GM21390 (cell line): ENCODE data around the gene TMEM116.

Source experiments
- ATAC-seq: cut with Tn5 transposase; IDR thresholded peaks from one replicate; pipeline ENCODE4 v1.9.1; 2021; ENCODE audit not compliant: unreplicated experiment

Gene TMEM116

DNA sequence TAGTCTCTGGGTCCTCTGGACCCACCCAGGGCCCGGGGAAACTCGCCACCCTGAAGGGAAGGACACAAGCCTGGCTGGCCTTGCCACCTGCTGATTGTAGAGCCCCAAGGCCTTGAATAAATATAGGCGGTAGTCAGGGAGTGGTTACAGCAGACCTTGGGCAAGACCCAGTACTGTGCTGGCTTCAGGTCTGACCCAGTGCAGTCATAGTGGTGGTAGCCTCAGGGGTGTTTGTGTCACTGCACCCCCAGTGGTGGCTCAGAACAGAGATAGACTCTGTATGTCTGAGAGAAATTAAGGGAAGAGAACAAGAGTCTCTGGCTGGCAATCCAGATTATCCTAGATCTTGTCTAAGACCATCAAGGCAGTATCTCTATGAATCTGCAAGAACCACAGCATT is 107.5 kb downstream of the TMEM116 start:
- no peak for ATAC-seq

DNA sequence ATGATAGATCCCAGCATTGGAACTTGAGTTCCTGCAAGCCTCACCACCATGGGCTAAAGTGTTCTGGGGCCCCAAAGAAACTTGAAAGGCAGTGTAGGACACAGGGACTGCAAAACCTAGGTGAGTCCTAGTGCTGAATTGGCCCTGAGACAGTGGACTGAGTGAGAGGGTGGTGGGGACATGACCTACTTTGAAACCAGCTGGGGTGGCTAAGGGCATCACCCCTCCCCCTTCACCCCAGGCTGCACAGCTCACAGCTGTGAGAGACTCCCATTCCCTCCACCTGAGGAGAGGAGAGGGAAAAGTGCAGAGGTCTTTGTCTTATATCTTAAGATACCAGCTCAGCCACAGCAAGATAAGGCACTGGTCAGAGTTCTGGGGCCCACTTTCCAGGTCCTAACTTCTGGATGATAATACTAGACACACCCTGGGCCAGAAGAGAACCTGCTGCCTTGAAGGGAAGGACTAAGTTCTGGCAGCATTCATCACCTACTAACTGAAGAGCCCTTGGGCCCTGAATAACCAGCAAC is 108.5 kb downstream of the TMEM116 start:
- no peak for ATAC-seq

DNA sequence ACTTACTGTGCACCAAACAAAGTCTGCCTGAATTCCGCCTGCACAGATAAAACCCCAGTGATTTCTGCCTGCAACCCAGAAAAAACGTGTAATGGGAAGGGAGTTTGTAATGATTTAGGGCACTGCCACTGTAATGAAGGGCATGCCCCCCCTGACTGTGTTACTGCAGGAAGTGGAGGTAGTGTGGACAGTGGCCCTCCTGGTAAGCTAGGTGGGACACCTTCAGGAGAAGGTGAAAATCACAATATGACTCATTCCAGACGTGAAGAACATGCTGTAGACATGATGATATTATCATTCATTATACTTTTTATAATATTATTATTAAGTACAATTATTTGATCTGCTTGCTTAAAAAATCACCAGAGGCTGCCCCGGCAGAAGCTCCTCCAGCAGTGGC is 111.8 kb downstream of the TMEM116 start:
- ATAC-seq, result no peak

DNA sequence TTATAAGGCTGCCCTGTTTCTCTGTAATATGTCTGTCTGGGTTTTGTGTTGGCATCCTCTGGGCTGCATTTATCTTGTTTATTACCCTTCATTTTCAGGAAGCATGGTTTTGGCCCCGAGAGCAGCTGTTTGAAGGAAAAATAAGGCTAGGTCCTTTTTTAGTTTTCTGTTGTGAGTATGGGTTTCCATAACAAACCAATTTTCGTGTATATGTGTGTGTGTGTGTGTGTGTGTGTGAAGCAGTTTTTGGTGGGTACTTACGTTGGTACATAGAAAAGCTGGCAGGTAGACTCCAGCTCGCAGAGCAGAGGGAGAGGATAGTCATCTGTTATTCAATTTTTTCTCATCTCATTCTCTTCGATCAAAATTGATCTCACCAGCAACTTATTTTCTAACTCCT is 118.4 kb downstream of the TMEM116 start:
- no peak for ATAC-seq

DNA sequence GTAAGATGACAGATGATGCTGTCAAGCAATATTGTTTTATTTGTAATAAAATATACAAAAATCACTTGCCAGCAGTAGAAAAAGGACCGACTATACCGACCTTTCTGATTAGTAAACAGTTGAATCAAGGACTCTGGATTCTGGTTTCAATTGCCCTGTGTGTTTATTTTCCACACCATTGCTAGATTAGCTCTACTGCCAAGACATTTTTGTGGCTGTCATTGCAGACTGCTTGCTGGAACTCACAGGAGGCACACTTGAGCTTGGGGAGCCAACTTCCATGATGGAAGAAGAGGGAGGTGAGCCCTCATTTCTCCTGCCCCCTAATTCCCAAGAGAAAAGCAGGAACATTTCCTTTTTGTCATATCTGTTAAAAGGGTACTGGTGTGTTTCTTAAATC is 119.7 kb downstream of the TMEM116 start:
- no peak for ATAC-seq

DNA sequence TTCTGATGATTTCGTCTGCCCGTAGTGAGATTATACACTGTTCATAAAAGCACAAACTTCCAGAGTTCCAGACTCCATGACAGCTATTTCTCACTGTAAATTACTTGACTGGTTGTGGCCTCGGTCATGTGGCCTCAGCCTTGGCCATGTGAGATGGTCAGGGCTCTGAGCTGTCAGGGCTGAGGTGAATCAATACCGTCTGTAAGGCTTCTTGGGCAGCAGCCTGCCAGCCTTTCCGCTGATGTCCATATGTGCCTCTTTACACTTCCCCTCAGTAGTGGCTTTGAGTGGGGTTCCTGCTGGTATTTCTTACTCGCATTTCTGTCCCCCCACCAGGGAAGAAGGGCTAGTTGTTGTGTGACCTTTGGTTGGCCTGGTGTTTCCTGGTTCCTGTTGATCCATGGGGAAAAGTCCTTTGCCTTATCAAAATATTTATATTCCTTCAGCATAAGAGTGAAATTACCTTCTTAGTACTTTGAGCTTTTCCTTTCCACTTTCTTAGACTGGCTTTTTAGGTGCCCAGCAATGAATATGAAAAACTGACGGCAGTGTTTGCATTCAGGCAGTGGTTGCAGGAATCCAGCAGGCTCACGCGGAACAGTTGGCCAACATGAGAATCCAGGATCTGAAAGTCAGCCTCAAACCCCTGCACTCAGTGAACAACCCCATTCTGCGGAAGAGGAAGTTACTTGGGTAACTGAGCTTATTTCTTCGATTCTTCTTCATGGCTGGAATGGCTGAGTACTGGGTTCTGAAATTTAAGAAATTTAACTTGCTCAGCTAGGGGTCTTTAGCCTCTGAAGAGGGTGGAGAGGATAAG is 124.8 kb downstream of the TMEM116 start:
- ATAC-seq, result no peak

DNA sequence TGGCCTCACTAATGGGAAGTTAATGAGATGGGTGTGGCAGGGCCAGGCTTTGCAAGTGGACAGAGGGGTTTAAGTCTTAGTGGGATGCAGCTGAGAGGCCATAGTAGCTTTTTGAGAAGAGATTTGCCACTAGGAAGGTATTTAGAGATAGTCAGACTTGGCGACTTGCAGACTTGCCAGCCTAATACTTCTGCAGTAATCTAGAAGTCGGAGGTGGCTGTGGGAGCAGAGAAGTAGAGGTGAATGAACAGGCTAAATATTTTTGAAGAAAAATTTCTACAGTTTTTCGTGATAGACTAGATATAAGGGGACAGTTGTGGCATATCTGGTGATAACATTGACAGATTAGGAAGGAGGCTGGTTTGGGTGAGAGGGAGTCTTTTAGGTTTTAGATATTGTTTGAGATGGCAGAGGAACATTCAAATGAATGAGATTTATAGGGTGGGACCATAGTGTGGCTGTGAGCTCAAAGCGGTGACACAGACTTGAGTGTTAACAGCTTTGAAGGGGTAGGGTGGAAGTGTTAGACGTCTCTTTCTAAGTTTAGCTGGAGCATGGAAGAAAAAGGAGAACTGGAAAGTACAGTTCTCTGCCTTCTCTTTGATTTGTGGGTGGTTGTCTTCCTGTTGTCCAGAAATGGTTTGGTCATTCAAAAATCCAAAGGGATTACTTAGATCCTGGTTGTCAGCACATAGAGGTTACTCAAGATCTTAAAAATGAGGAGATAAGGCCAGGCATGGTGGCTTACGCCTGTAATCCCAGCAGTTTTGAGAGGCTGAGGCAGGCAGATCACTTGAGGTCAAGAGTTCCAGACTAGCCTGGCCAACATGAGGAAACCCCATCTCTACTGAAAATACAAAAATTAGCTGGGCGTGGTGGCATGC is 126.1 kb downstream of the TMEM116 start:
- ATAC-seq, result no peak

DNA sequence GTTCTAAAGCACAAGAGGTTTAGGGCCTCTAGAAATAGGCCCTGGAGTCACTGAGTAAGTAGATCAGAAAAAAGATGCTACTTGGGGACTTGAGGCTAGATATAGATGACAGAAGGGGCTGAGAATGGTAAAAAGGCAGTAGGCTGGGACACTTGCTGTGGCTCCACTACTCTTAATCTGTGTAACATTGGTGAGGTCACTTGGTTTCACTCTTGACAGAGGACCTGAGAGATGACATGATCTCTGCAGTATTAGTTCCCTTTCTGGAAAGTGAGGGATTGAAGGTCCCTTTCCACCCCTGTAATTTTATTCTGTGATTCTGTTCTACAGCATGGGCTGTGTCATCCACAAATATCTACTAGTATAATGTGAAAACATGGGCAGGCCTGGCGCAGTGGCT is 131.2 kb downstream of the TMEM116 start:
- ATAC-seq, result no peak
